Measurements from ENCODE around the gene DNTT. TPM values are rescaled to one million over a fixed set of nuclear protein-coding genes. Genes with fewer than 3 reads are reported as not detected.
"Not testable (repeated sequence)": the region's sequence is repeated elsewhere in the genome, so short reads cannot be mapped to it uniquely, and the experiment has no call there.

Gene DNTT
- total and polyA plus RNA-seq, 2 experiments from 2014 or later: not detected

GRCh38 chr10:96306516-96306915 is 2.3 kb downstream of the DNTT start:
- Histone ChIP-seq H3K9me2 (ENCODE audit: insufficient read depth) (0 out of 2 replicates have a peak, but pooled peaks cover 2% of the 10 kb centered on the region), H3K4me2 (no peak overlapping the region), H3K79me2 (replicated peaks; ENCODE audit: insufficient read depth) (no peaks in the 10 kb centered on the region), H3K4me1 (ENCODE audit: insufficient read depth) (peaks cover 30% of the 10 kb centered on the region), H2AFZ (no peak overlapping the region), H3F3A (replicated peaks; ENCODE audit: low read depth) (0 out of 2 replicates have a peak, but pooled peaks cover 6% of the 10 kb centered on the region), H3K27ac (ENCODE audit: low read depth) (no peak overlapping the region), H3K27me3 (ENCODE audit: insufficient read depth) (no peaks in the 10 kb centered on the region), H3K4me3 (no peak overlapping the region), H4K20me1 (replicated peaks; ENCODE audit: insufficient read depth) (no peaks in the 10 kb centered on the region), H3K36me3 (ENCODE audit: insufficient read depth) (no peaks in the 10 kb centered on the region)
- Mint-ChIP-seq H3K27me3 (ENCODE audit: insufficient read depth, low read depth, poor library complexity) (peaks cover 4% of the 10 kb centered on the region), H3K36me3 (ENCODE audit: low read depth) (no peaks in the 10 kb centered on the region), H3K4me1 (peaks cover 45% of the 10 kb centered on the region), H3K9me3 (no peaks in the 10 kb centered on the region), H3K27ac (no peak overlapping the region), H3K4me3 (no peak overlapping the region)
- DNase-seq (ENCODE audit: low spot score) (no peak), ATAC-seq (no peak)
- TF ChIP-seq, protein P1, sequence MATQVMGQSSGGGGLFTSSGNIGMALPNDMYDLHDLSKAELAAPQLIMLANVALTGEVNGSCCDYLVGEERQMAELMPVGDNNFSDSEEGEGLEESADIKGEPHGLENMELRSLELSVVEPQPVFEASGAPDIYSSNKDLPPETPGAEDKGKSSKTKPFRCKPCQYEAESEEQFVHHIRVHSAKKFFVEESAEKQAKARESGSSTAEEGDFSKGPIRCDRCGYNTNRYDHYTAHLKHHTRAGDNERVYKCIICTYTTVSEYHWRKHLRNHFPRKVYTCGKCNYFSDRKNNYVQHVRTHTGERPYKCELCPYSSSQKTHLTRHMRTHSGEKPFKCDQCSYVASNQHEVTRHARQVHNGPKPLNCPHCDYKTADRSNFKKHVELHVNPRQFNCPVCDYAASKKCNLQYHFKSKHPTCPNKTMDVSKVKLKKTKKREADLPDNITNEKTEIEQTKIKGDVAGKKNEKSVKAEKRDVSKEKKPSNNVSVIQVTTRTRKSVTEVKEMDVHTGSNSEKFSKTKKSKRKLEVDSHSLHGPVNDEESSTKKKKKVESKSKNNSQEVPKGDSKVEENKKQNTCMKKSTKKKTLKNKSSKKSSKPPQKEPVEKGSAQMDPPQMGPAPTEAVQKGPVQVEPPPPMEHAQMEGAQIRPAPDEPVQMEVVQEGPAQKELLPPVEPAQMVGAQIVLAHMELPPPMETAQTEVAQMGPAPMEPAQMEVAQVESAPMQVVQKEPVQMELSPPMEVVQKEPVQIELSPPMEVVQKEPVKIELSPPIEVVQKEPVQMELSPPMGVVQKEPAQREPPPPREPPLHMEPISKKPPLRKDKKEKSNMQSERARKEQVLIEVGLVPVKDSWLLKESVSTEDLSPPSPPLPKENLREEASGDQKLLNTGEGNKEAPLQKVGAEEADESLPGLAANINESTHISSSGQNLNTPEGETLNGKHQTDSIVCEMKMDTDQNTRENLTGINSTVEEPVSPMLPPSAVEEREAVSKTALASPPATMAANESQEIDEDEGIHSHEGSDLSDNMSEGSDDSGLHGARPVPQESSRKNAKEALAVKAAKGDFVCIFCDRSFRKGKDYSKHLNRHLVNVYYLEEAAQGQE (IDR thresholded peaks at IDR 0.05; ENCODE audit: unreplicated experiment): no peak
- TF ChIP-seq STAT1 (IDR thresholded peaks at IDR 0.05; ENCODE audit: unreplicated experiment) (no peak), ZNF462 (CRISPR knock-in tag; IDR thresholded peaks at IDR 0.05) (no peak)

DNA sequence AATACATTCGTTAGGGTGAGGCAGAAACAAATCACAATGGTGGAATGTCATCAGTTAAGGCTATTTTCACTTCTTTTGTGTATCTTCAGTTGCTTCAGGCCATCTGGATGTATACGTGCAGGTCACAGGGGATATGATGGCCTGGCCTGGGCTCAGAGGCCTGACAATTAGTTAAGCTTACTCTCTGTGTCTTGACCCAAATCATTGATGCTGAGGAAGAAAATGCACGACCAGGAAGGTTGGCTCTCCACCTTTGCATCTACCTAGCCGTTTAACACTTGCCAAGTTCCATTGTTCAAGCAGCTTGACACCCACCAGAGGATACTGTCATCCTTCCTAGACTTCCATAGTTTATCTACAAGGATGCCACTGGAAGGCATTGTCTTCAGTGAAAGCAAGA is 4.6 kb downstream of the DNTT start:
- H4K20me1 ChIP-seq (replicated peaks; ENCODE audit: insufficient read depth); H3K4me3 Mint-ChIP-seq; H3K36me3 ChIP-seq (ENCODE audit: insufficient read depth); H2AFZ ChIP-seq; H3K27me3 ChIP-seq (ENCODE audit: insufficient read depth); H3F3A ChIP-seq (replicated peaks; ENCODE audit: low read depth); ATAC-seq; H3K36me3 Mint-ChIP-seq (ENCODE audit: low read depth); H3K4me3 ChIP-seq; H3K9me2 ChIP-seq (ENCODE audit: insufficient read depth); H3K27me3 Mint-ChIP-seq (ENCODE audit: insufficient read depth, low read depth, poor library complexity); H3K9me3 Mint-ChIP-seq; H3K79me2 ChIP-seq (replicated peaks; ENCODE audit: insufficient read depth): not testable (repeated sequence)
- Histone ChIP-seq H3K4me1 (ENCODE audit: insufficient read depth) (peaks cover 30% of the 10 kb centered on the region), H3K4me2 (peak overlapping the region; percentile 28), H3K27ac (ENCODE audit: low read depth) (peak overlapping the region; percentile 93)
- H3K27ac Mint-ChIP-seq: peak overlapping the region; percentile 30
- peak; percentile 8 for DNase-seq (ENCODE audit: low spot score)
- peaks cover 49% of the 10 kb centered on the region for H3K4me1 Mint-ChIP-seq

All from GM23338 (cell line).